MM.1S (cell line): Measurements from ENCODE around the gene NCL.

ENCODE experiments used
- DNase-seq: peaks from one replicate; pipeline ENCODE4 v3.0.0-alpha.2; 2015
- H2AFZ ChIP-seq: fragments of 300-600 bp; sonication (generic); 2 replicates; pipeline ENCODE4 v1.6.0; 2016; ENCODE audit warnings: antibody characterized with exemption, low read length
- H3F3A ChIP-seq: fragments of 300-600 bp; sonication (generic); 2 replicates; pipeline ENCODE4 v1.6.1; 2016; ENCODE audit warnings: mild to moderate bottlenecking, antibody characterized with exemption, low read length, moderate library complexity, mixed read lengths; ENCODE audit not compliant: insufficient read depth
- H3K27ac ChIP-seq: fragments of 300-600 bp; sonication (generic); 2 replicates; pipeline ENCODE4 v1.5.1; 2016; ENCODE audit warnings: mild to moderate bottlenecking, low read length
- H3K27me3 ChIP-seq: fragments of 300-600 bp; sonication (generic); replicated peaks from 2 replicates; pipeline ENCODE4 v1.6.0; 2016; ENCODE audit warnings: low read length; ENCODE audit not compliant: insufficient read depth
- H3K36me3 ChIP-seq: fragments of 300-600 bp; sonication (generic); replicated peaks from 2 replicates; pipeline ENCODE4 v1.6.1; 2016; ENCODE audit warnings: mild to moderate bottlenecking, low read length, mixed read lengths; ENCODE audit not compliant: insufficient read depth
- H3K4me1 ChIP-seq: fragments of 300-600 bp; sonication (generic); 2 replicates; pipeline ENCODE4 v1.6.1; 2016; ENCODE audit warnings: low read length, mixed read lengths
- H3K4me2 ChIP-seq: fragments of 300-600 bp; sonication (generic); 2 replicates; pipeline ENCODE4 v1.6.0; 2016; ENCODE audit warnings: low read depth, low read length
- H3K4me3 ChIP-seq: fragments of 300-600 bp; sonication (generic); 2 replicates; pipeline ENCODE4 v1.5.1; 2016; ENCODE audit warnings: low read length, mixed read lengths
- H3K79me2 ChIP-seq: fragments of 300-600 bp; sonication (generic); 2 replicates; pipeline ENCODE4 v1.6.1; 2016; ENCODE audit warnings: mixed run types, low read length, mixed read lengths
- H3K9ac ChIP-seq: fragments of 300-600 bp; sonication (generic); 2 replicates; pipeline ENCODE4 v1.6.1; 2016; ENCODE audit warnings: low read length, mixed read lengths
- H3K9me2 ChIP-seq: fragments of 300-600 bp; sonication (generic); replicated peaks from 2 replicates; pipeline ENCODE4 v1.6.1; 2016; ENCODE audit warnings: mild to moderate bottlenecking, low read length, mixed read lengths; ENCODE audit not compliant: insufficient read depth
- H3K9me3 ChIP-seq: fragments of 300-600 bp; sonication (generic); replicated peaks from 2 replicates; pipeline ENCODE4 v1.6.1; 2016; ENCODE audit warnings: mild to moderate bottlenecking, low read length, mixed read lengths; ENCODE audit not compliant: insufficient read depth
- H4K20me1 ChIP-seq: fragments of 300-600 bp; sonication (generic); 2 replicates; pipeline ENCODE4 v1.6.1; 2016; ENCODE audit warnings: mild to moderate bottlenecking, low read length, moderate library complexity, mixed read lengths; ENCODE audit not compliant: insufficient read depth
- CTCF ChIP-seq: fragments of 300-600 bp; sonication (generic); IDR thresholded peaks from 2 replicates; pipeline ENCODE4 v1.5.1; 2016; ENCODE audit warnings: antibody characterized with exemption, low read length, mixed read lengths
- EZH2 ChIP-seq: fragments of 300-600 bp; sonication (generic); optimal IDR thresholded peaks from 2 replicates; pipeline ENCODE3; 2017; ENCODE audit warnings: low read depth, mild to moderate bottlenecking, antibody characterized with exemption, low read length, mixed read lengths
- EZH2phosphoT487 ChIP-seq: fragments of 300-600 bp; sonication (generic); IDR thresholded peaks from 2 replicates; pipeline ENCODE4 v1.6.1; 2018; ENCODE audit warnings: antibody characterized with exemption, low read length

Gene NCL

GRCh38 chr2:231429901-231430300 is 34.4 kb downstream of the NCL start:
- Histone ChIP-seq H3K4me3 (no peak overlapping the region), H3K27ac (no peak overlapping the region), H3K9me3 (no peaks in the 10 kb centered on the region), H3K4me1 (no peaks in the 10 kb centered on the region), H3F3A (no peaks in the 10 kb centered on the region), H2AFZ (no peak overlapping the region), H3K9ac (no peak overlapping the region), H3K79me2 (no peaks in the 10 kb centered on the region), H3K27me3 (no peaks in the 10 kb centered on the region), H3K36me3 (no peaks in the 10 kb centered on the region), H4K20me1 (no peaks in the 10 kb centered on the region), H3K9me2 (no peaks in the 10 kb centered on the region), H3K4me2 (no peak overlapping the region)
- no peak for TF ChIP-seq EZH2
- TF ChIP-seq EZH2phosphoT487: no peak
- no peak for TF ChIP-seq CTCF
- DNase-seq: no peak

GRCh38 chr2:231429152-231429551 is 35.1 kb downstream of the NCL start:
- Histone ChIP-seq H2AFZ (no peak overlapping the region), H3F3A (no peaks in the 10 kb centered on the region), H3K4me2 (no peak overlapping the region), H3K79me2 (no peaks in the 10 kb centered on the region), H3K4me3 (no peak overlapping the region), H3K9me3 (no peaks in the 10 kb centered on the region), H3K9ac (no peak overlapping the region), H3K9me2 (no peaks in the 10 kb centered on the region), H4K20me1 (no peaks in the 10 kb centered on the region), H3K27ac (no peak overlapping the region), H3K36me3 (no peaks in the 10 kb centered on the region), H3K27me3 (no peaks in the 10 kb centered on the region), H3K4me1 (no peaks in the 10 kb centered on the region)
- no peak for TF ChIP-seq EZH2
- TF ChIP-seq CTCF: no peak
- no peak for TF ChIP-seq EZH2phosphoT487
- no peak for DNase-seq

GRCh38 chr2:231427116-231427515 is 37.2 kb downstream of the NCL start:
- no peaks in the 10 kb centered on the region for H3K9me3 ChIP-seq
- DNase-seq: no peak
- no peaks in the 10 kb centered on the region for H3F3A ChIP-seq
- no peak overlapping the region for H3K4me2 ChIP-seq
- H3K27ac ChIP-seq: no peak overlapping the region
- no peak overlapping the region for H2AFZ ChIP-seq
- no peaks in the 10 kb centered on the region for H3K36me3 ChIP-seq
- no peaks in the 10 kb centered on the region for H4K20me1 ChIP-seq
- TF ChIP-seq EZH2 (no peak), EZH2phosphoT487 (no peak), CTCF (no peak)
- H3K9ac ChIP-seq: no peak overlapping the region
- H3K4me1 ChIP-seq: no peaks in the 10 kb centered on the region
- H3K4me3 ChIP-seq: no peak overlapping the region
- no peaks in the 10 kb centered on the region for H3K27me3 ChIP-seq
- H3K79me2 ChIP-seq: no peaks in the 10 kb centered on the region
- no peaks in the 10 kb centered on the region for H3K9me2 ChIP-seq
